Measurements from ENCODE around the gene MRPL48.
"Not testable (repeated sequence)": the region's sequence is repeated elsewhere in the genome, so short reads cannot be mapped to it uniquely, and the experiment has no call there.

Gene MRPL48

GRCh38 chr11:73787643-73788558 lies at the start of gene MRPL48:
TSS of gene MRPL48 (plus strand) at chr11:73787874. CDS start at chr11:73787972, 98 bp downstream.
- peak; percentile 69 for DNase-seq

GRCh38 chr11:73743045-73743444 lies 44.6 kb upstream of the MRPL48 start:
- DNase-seq = no peak

DNA sequence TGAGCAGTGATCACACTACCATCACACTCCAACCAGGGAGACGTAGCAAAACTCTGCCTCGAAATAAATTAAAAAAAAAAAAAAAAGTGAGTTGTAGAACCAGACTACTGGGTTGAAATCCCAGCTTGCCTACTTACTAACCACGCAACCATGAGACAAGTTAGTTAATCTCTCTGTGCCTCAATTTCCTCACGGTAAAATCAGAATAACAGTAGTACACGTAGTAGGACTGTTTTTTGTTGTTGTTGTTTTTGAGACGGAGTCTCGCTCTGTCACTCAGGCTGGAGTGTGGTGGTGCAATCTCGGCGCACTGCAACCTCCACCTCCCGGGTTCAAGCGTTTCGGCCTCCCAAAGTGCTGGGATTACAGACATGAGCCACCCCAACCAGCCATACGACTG lies 41.0 kb upstream of the MRPL48 start:
- no peak for DNase-seq

DNA sequence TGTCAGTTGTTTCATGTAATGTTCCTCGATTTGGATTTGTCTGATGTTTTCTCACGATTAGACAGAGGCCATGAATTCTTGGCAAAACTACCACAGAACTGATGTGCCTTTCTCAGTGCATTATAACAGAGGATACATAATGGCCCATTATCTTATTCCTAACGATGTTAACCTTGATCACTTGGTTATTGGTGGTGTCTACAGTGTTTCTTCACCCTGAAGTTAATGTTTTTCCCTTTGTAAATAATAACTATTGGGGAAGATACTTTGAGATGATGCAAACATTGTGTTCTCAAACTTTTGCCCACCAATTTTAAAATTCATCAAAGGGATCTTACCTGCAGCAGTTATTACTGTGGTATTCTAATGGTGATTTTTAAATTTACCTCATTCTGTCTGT lies 39.9 kb upstream of the MRPL48 start:
- no peak for DNase-seq

DNA sequence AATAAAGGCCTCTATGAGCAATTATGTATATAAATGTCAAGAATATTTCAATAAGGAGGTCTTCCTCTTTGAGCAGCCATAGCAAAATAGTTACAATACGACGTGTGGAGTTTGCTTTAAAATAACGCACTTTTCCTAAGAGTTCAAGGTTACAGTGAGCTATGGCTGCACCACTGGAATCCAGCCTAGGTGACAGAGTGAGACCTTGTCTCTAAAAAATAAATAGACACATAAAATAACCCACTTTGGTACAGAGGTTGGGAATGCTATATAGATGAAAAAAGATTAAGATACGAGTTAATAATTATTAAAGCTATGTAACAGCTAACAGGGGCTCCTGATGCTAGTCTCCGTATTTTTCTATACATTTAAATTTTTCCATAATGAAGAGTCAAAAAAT lies 39.4 kb upstream of the MRPL48 start:
- DNase-seq = no peak

GRCh38 chr11:73749118-73749517 lies 38.6 kb upstream of the MRPL48 start:
- DNase-seq = no peak

DNA sequence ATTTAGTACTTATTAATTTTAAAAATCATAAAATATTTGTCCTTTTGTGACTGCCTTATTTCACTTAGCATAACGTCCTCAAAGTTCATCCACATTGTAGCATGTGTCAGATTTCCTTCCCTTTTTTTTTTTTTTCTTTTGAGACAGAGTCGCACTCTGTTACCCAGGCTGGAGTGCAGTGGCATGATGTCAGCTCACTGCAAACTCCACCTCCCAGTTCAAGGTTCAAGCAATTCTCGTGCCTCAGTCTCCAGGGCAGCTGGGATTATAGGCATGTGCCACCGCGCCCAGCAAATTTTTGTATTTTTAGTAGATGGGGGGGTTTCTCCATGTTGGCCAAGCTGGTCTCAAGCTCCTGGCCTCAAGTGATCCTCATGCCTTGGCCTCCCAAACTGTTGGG lies 37.4 kb upstream of the MRPL48 start:
- DNase-seq = no peak

DNA sequence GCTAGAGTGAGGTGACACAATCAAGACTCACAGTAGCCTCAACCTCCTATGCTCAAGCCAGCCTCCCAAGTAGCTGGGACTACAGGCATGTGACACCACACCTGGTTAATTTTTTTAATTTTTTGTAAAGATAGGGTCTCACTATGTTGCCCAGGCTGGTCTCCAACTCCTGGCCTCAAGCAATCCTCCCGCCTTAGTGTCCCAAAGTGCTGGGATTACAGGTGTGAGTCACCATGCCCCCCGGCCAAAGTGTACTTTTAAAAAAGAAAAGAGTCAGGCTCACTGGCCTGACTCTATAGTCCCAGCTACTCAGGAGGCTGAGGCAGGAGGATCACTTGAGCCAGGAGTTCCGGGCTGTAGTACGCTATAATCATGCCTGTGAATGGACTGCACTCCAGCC lies 36.8 kb upstream of the MRPL48 start:
- DNase-seq = not testable (repeated sequence)

- DNase-seq = no peak
These were observed 35.3 kb upstream of the MRPL48 start for GRCh38 chr11:73752216-73752867.

DNA sequence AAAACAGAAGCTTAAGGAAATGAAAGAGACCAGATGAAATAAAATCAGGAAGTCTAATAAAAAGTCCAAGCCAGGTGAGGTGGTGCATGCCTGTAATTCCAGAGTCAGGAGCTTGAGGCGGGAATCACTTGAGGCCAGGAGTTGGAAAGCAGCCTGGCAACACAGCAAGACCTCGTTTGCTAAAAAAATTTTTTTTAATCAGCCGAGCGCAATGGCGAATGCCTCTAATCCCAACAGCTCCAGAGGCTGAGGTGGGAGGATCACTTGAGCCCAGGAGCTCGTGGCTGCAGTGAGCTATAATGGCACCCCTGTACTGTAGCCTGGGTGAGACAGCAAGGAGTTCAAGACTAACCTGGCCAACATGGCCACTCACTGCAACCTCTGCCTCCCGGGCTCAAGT lies 34.8 kb upstream of the MRPL48 start:
- DNase-seq = no peak

DNA sequence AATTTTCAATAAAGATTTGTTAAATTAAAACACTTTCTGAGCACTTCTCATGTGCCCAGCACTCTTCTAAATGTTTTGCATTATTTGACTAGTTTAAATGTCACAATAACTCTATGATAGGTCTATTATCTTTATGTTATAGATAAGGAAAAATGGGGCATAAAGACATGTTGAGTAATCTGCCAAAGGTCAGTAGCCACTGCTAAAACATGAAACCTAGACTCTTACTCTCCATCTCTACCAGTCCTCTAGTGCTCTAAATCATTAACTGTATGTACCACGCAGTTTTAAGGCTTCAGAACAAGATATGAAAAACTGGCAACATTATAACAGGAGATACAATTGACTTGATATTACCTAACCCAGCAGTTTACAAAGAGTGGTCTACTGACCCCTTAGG lies 33.7 kb upstream of the MRPL48 start:
- no peak for DNase-seq

GRCh38 chr11:73755670-73756069 lies 32.0 kb upstream of the MRPL48 start:
- no peak for DNase-seq

GRCh38 chr11:73757598-73757997 lies 30.1 kb upstream of the MRPL48 start:
- DNase-seq = no peak

- no peak for DNase-seq
These were observed 29.2 kb upstream of the MRPL48 start for GRCh38 chr11:73758451-73758850.

DNA sequence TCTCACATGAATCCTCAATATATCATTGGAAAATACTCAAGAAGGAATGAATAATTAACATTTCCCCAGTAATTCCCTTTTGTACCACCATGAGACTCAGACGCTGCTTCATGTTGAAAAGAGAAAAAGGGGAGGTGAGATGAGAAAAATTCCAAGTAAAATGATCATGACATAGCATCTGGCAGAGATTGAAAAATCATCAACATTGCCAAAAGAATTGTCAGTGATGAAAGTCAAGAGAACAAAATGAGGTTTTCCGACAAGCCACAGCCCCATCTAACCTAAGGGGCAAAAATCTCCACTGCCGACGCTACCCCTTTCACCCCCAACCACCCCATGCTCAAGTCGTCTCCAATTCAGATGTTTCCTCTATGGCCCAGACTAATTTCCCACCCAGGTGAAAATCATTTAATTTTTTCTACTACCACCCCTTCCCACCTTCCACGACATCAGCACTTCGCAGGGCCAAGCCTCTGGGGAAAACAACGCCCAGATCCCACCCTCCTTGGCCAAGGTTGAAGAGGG lies 28.0 kb upstream of the MRPL48 start:
- no peak for DNase-seq

- DNase-seq = no peak
These were observed 27.5 kb upstream of the MRPL48 start for GRCh38 chr11:73760135-73760678.

GRCh38 chr11:73760679-73761402 lies 26.8 kb upstream of the MRPL48 start, which contains the start of gene RAB6A:
TSS of gene RAB6A (minus strand) at chr11:73761074. CDS start at chr11:73760635, 439 bp downstream.
- peak; percentile 99 for DNase-seq

DNA sequence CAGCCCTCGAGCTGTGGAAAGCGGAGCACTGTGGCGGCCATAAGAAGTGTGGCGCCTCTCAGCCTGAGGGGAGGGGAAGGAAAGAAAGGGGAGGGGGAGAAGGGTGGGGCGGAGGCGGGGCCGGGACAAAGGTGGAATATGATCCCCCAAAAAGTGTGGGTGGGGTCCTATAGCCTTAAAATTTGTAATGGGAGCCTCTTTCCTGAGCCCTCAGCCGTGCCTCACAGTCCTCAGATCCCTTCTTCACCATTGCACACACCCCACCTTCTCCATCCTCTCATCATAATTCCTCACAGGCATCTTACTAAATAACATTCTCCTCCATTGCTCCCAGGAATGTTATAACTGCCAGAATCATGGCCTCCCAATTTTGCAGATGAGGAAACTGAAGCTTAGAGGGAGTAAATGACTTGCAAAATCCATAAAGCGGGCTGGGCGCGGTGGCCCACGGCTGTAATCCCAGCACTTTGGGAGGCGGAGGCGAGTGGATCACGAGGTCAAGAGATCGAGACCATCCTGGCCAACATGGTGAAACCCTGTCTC lies 26.2 kb upstream of the MRPL48 start:
- DNase-seq = no peak

- no peak for DNase-seq
These were observed 24.9 kb upstream of the MRPL48 start for GRCh38 chr11:73762732-73763131.

- no peak for DNase-seq
These were observed 20.9 kb upstream of the MRPL48 start for GRCh38 chr11:73766763-73767162.

DNA sequence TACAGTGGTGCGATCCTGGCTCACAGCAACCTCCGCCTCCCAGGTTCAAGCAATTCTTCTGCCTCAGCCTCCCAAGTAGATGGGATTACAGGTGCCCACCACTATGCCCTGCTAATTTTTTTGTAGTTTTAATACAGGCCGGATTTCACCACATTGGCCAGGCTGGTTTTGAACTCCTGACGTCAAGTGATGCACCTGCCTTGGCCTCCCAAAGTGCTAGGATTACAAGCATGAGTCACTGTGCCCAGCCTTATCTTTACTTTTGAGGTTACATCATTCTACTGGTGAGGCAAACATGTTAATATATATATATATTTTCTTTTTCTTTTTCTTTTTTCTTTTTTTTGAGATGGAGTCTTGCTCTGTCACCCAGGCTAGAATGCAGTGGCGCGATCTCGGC lies 16.9 kb upstream of the MRPL48 start:
- DNase-seq = not testable (repeated sequence)

- peak; percentile 96 for DNase-seq
These were observed 8.4 kb upstream of the MRPL48 start for GRCh38 chr11:73779084-73779902.

Data from amniotic stem cell (primary cell).